GM18520 (cell line): ENCODE results near the gene DPH3.

ENCODE experiments used
- ATAC-seq: cut with Tn5 transposase; IDR thresholded peaks from one replicate; pipeline ENCODE4 v1.9.1; 2021; ENCODE audit not compliant: unreplicated experiment

Gene DPH3

DNA sequence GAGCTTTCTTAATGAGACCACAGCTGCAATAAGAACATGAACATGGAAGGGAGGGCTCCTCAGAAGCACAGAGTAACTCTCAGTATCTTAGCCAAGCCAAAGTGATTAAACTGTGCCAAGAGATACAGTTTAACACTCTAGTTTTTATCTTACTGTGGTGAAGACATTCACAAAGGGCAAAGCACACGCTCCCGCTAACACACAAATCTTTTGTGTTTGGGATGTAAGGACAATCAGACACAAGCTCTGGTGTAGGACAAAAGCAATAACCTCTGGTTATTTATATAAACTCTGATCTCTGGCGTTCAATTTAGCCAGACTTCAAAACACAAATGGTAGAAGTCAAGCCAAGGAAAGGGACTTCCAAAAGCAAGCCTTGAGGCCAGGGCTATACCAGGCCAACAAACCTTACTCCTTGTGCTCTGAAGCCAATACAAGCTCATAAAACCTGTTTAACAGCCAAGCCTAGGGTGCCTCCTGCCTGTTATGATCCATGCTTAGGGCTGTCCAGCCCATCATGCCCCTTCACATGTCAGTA lies 27.8 kb downstream of the DPH3 start:
- ATAC-seq: no peak

DNA sequence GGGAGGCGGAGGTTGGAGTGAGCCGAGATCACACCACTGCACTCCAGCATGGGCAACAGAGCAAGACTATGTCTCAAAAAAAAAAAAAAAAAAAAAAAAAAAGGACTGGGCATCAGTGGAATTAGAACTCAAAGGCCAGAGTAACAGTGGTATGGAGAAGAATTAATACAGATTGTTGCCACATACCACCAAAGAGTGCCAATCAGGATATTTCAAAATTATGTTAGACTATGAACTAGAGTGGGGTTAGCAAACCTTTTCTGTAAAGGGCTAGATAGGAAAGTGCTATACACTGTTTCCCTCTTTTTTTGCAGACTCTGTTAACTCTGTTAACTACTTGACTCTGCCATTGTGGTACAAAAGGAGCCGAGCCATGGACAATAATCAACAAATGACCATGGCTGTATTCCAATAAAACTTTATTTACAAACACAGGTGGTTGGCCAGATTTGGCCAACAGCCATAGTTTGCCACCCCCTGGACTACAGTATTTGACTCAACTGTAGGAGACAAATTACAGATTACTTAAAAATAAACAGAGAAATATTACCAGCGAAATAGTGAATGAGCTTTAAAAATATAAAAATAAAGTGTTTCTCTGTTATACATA lies 28.6 kb downstream of the DPH3 start:
- no peak for ATAC-seq

DNA sequence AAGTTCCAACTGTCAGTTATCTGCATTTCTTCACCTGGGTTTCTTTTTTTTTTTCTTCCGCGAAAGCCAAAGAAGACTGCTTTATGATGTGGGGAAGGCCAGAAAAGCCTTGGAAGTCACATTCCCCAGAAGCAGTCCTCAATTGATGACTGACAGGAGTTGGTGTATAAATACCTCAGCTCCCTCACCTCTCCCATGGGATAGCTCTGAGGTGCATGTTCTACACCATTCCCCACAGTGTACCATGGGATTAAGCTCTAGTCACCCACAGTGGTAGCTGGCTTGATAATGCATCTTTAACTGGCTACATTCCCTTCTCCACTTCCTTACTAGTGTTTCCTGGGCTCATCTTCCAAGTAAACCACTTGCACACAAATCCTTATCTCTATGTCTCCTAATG lies 30.5 kb downstream of the DPH3 start:
- ATAC-seq: no peak

DNA sequence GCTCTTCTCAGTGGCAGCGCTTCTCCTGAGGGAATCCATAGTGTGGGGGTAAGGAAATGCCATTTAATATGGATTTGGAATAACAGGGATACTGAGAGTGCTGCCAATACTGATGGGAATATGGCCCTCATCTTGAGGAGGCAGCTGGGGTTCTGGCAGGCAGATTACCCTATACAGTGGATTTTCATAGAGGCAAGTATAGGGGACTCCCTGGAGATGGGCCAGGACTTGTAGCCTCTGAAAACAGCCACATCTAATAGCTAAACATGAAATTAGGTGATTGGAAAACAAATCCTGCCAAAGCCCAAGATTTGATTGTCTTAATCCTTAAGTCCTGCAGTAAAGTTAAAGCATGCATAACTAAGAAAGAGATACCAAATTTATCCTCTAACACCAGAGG lies 30.9 kb downstream of the DPH3 start:
- ATAC-seq: no peak

DNA sequence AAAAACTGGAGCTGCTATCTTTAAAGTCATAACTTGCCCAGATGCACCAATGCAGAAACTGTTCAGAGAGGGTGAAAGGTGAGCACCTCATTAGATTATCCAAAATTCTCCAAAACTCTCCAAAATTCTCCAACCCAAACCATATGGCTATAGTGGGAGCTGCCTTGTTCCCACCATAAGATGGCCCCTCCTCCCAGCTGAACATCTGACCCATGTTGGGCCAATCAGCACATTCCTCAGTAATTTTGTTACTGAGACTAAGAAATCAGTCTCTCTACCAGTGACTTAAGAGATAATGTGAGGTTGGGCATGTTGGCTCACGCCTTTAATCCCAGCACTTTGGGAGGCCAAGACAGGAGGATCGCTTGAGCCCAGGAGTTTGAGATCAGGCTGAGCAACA lies 32.8 kb downstream of the DPH3 start:
- ATAC-seq: no peak

DNA sequence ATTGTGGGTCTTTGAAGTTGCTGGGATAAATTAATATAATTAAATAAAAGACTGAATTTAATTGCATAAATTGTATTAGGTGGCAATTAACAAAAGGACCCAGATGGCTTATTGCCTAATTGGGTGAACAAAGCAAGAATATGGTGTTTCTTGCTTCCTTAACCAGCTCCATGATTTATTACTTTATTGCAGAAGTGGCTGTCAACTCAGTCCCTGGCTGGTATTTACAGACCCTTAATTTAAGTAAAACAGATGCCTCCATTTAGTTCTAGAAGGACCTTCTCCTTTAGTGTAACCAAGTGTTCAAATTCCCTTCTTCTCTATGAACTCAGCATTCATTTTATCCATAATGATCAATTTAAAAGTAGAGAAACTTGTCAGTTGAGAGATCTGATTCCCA lies 35.1 kb downstream of the DPH3 start:
- no peak for ATAC-seq

DNA sequence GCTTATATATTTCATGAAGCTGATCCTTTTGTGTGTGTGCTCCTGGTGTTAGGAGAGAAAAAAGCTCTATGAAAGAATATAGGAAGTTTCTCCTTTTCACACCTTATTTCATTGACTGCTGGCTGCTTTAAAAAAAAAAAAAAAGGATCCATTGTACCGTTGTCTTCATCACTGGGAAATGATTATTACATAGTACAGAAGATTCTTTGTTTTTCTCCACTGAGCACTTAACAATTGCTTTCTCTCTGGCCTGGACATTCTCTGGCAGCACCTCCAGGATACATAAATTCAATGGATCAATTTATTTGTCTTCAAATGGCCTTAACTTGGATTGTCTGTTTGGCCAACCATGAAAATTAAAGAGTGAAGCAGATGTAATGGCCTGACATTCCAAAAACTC lies 37.2 kb downstream of the DPH3 start:
- no peak for ATAC-seq

DNA sequence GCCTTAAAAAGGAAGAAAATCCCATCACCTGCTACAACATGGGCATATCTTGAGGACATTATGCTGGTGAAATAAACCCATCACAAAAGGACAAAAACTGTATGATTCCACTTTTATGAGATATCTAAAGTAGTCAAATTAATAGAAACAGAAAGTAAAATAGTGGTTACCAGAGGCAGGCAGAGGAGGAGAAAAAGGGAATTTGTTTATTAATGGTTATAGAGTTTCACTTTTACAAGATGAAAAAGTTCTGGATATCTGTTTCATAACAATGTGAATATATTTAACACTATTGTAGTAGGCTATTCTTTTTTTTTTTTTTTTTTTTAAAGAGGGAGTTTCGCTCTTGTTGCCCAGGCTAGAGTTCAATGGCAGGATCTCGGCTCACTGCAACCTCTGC lies 40.4 kb downstream of the DPH3 start:
- no peak for ATAC-seq

DNA sequence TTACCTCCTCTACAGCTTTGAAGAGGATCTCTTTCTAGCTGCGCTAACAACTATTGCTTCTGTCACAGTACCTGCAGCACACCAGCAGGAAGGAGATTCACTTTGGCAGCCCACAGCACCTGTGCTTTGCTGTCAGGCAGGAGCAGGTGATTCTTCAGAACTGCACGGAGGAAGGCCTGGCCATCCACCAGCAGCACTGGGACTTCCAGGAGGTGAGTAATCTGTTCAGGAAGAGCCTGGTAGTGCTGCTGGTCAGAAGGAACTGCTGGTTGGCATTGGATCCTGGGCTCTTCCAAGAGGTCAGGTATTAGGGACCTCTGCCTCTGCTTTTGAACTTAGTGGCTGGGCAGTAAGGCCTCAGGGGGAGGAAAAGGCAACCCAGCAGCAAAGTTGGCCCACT lies 42.2 kb downstream of the DPH3 start:
- no peak for ATAC-seq

DNA sequence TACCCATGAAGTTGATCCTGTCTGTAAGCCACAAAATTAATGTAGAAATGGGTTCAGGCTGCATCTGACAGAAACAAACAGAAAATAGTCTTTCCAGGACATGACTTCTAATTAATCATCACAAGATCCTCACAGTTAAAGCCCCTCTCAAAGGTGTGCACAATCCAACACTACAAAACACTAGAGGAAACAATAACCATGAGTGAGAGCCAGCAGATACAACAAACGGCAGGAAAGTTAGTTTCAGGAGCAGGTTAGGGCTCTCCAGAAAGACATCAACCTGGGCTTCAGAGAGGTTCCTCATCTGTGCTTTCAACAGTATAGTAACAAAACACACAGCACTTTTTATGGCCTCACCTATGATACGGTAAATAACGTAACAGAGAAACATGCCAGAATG lies 42.8 kb downstream of the DPH3 start:
- ATAC-seq: no peak

DNA sequence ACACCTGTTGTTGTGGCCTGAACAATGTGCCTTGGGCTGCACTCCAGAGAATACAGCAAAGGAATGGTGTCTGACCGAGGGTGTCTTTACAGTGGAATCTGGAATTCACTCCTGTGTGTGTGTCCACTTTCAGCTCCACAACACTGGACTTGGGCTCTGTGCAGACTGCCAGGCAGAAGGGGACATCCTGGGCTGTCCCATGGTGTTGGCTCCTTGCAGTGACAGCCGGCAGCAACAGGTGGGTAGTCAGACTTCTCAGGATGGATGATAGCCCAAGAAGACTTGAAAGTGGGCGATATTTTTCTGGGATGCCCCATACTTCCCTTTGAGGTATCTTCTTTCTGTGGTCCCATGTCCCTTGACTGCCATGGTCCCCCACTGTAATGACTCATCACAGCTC lies 45.0 kb downstream of the DPH3 start:
- ATAC-seq: no peak

DNA sequence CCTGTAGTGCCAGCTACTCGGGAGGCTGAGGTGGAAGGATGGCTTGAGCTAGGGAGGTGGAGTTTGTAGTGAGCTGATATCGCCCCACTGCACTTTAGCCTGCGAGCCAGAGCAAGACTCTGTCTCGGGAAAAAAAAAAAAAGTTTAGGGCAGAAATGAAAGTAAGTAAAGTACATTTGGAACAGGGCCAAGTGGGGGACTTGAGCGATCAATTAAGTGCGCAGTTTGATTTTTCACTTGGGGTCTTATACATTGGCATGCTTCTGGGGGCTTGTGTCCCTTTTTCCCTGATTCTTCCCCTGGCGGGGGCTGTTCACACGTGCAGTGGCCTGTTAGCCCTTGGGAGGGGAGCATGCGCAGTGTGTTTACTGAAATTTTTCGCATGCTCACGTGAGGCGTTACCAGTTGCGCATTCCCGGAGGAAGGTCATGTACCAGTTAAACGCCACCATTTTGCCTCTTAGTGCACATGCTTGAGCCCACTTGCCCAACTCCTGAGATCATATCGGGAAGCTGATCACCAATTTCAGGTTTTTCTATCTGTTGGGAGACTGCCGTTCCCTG lies 48.3 kb downstream of the DPH3 start:
- no peak for ATAC-seq

DNA sequence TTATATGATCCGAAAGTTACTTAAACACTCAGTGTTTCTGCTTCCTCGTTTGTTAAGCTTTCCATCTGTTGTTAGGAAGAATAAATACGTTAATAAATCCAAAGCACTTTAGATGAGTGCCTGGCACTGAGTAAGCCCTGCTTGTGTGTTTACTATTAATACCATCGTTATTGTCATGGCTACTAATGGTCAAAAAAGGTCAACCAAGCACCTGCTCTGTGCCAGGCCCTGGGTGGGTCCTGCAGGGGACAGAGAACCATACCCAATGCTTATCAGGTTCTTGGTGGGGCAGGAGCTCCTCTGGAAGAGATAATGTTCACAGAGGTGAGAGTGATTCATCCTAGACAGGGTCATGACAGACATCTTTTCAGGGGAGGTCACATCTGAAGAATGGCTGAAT lies 50.4 kb downstream of the DPH3 start:
- no peak for ATAC-seq

DNA sequence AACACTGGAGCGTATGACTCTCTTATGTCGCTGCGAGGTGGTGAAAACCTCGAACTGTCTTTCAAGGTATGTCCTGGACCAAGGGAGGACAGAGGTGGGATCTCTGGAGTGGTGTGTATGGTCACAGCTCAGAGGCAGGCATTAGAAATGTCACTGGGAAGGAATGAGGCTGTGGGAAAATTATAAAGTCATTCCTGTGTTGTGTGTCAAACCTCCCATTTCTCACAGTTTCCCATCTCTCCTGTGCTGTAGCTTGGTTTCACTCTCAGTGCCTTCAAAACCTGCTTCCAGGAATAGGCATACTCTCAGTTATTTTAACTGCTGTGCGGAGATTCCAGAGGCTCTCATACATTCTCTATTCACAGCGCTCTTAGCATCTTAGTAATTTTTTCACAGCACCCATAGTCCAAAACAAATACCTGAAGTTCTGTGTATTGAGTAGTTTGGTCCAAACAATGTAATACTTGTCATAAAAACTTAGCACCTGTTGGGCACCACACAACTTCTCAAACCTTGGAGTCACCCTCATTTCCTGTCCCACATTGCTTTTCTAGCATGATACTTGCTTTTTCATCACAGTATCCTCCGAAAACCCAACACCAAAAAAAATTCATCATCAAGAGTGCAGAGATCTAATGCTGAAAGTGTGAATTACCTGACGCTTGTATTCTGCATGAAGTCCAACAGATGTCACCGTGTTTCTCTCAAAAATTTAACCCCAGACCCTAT lies 53.4 kb downstream of the DPH3 start:
- no peak for ATAC-seq
